Gastrocnemius medialis (tissue), 4 donors: ENCODE data around the gene PIK3CA. TPM values are rescaled to one million over a fixed set of nuclear protein-coding genes. Genes with fewer than 3 reads are reported as not detected.

ENCODE experiments used
- ATAC-seq, 2 donors: fragments of 150-250 bp; one replicate each; pipeline ENCODE4 v1.9.1; 2016
- DNase-seq, 2 donors: peaks; one replicate each; pipeline ENCODE4 v3.0.0-alpha.2; 2019
- H3K27ac ChIP-seq, 4 donors: fragments of 200-600 bp; sonication (generic); 1 replicate in 1 of 4; 2 replicates in 3 of 4; pipeline ENCODE4 v1.5.1; 2016 to 2018; ENCODE audit warnings: mild to moderate bottlenecking in 2 of 4, moderate library complexity in 1 of 4
- H3K27me3 ChIP-seq, 3 donors: fragments of 200-600 bp; sonication (generic) in 2 of 3; 1 replicate in 1 of 3; 2 replicates in 2 of 3; pipeline versions ENCODE4 v1.5.1 to v1.6.0; 2016 to 2019; ENCODE audit warnings: mild to moderate bottlenecking in 1 of 3, moderate library complexity in 1 of 3
- H3K36me3 ChIP-seq, 2 donors: fragments of 200-600 bp; sonication (generic) in 1 of 2; one replicate each; pipeline ENCODE4 v1.5.1; 2017 to 2018
- H3K4me1 ChIP-seq, 2 donors: fragments of 200-600 bp; sonication (generic) in 1 of 2; one replicate each; pipeline ENCODE4 v1.5.1; 2016 to 2017; ENCODE audit warnings: mild to moderate bottlenecking in 2 of 2
- H3K4me3 ChIP-seq, 4 donors: fragments of 200-600 bp; sonication (generic) in 3 of 4; 1 replicate in 1 of 4; 2 replicates in 3 of 4; pipeline ENCODE4 v1.5.1; 2016 to 2019; ENCODE audit warnings: mild to moderate bottlenecking in 2 of 4
- H3K9me3 ChIP-seq, 3 donors: fragments of 200-600 bp; sonication (generic) in 2 of 3; 1 replicate in 1 of 3; 2 replicates in 2 of 3; pipeline ENCODE4 v1.5.1; 2016 to 2019
- CTCF ChIP-seq, 5 experiments: fragments of 450-650 bp in 3 of 5; fragments of 200-600 bp in 2 of 5; sonication (generic) in 2 of 5; IDR thresholded peaks in 4 of 5; conservative IDR thresholded peaks in 1 of 5; 1 replicate in 4 of 5; 2 replicates in 1 of 5; pipeline ENCODE4 v1.5.1; 2016 to 2019; ENCODE audit warnings: antibody characterized with exemption in 5 of 5, mild to moderate bottlenecking in 3 of 5, moderate library complexity in 3 of 5
- POLR2A ChIP-seq, 2 donors: fragments of 450-650 bp; IDR thresholded peaks; one replicate each; pipeline ENCODE4 v1.6.1; 2017; ENCODE audit warnings: antibody characterized with exemption in 2 of 2, mild to moderate bottlenecking in 2 of 2, moderate library complexity in 2 of 2
- in situ Hi-C, 4 donors: fragments of 200-750 bp; cut with MboI; loops; one replicate each; pipeline versions ENCODE4 v1.15.0 to v1.8.0; 2017; ENCODE audit warnings: low sequenced_read_pairs in 4 of 4
- intact Hi-C: fragments of 100-400 bp; cut with DNase I; formaldehyde crosslinking; loops from one replicate; pipeline ENCODE4 v1.15.1; 2023; ENCODE audit warnings: low total_unique reads
- total RNA-seq, 4 donors: library from RNA; depleted of rRNA; stranded (reverse); fragments of >200 nt; gene quantifications; one replicate each; pipeline versions ENCODE4 v1.1.0 to v1.2.3, GENCODE V29; 2016

The PIK3CA gene
- total RNA-seq, 4 donors from 2014 or later, result 16.0 to 29.4 (median 23.1) TPM

GRCh38 chr3:179289295-179289694 is 141.1 kb downstream of the PIK3CA start:
- H3K27ac ChIP-seq, result no peak overlapping the region
- H3K27me3 ChIP-seq, result no peaks in the 10 kb centered on the region
- H3K4me3 ChIP-seq, result no peak overlapping the region
- no peaks in the 10 kb centered on the region for H3K36me3 ChIP-seq
- ATAC-seq (no peak), DNase-seq (no peak)
- in situ Hi-C loops (no loop called here), intact Hi-C loops (no loop called here)
- no peaks in the 10 kb centered on the region for H3K9me3 ChIP-seq
- TF ChIP-seq POLR2A (IDR thresholded peaks at IDR 0.05), result no peak
- no peak for TF ChIP-seq CTCF (IDR thresholded peaks at IDR 0.05 in 4 of 5, conservative IDR thresholded peaks at IDR 0.05 in 1 of 5)
- H3K4me1 ChIP-seq, result no peaks in the 10 kb centered on the region

Other genes with a start within 250 kb of the PIK3CA start
- gene ZMAT3, start 76.5 kb upstream of the PIK3CA start, total RNA-seq, result 1 to 10 TPM; 3.8 to 9.7 (median 7.3) TPM
- 1 to 10 TPM in 1 of 4 donors, under 1 TPM in 3; 0.24 to 2.1 (median 0.44) TPM for gene KCNMB3, start 102.8 kb downstream of the PIK3CA start, total RNA-seq
- 10 to 100 TPM; 28.7 to 43.7 (median 39.7) TPM for gene ZNF639, start 174.7 kb downstream of the PIK3CA start, total RNA-seq
- 10 to 100 TPM; 27.2 to 37.1 (median 32.9) TPM for gene MFN1, start 199.4 kb downstream of the PIK3CA start, total RNA-seq